Prostate gland (tissue), 2 donors: ENCODE results near the gene UBL5.

Source experiments
- POLR2A ChIP-seq: fragments of 450-650 bp; IDR thresholded peaks from one replicate; pipeline ENCODE4 v1.6.1; 2016; ENCODE audit warnings: antibody characterized with exemption, mild to moderate bottlenecking
- POLR2AphosphoS5 ChIP-seq: sonication (generic); formaldehyde crosslinking; IDR thresholded peaks from one replicate; pipeline ENCODE4 v1.6.1; 2017; ENCODE audit warnings: antibody characterized with exemption
- TF ChIP-seq, protein P1 (sequence below), 4 experiments: fragments of 200-600 bp in 2 of 4; fragments of 450-650 bp in 2 of 4; sonication (generic) in 2 of 4; IDR thresholded peaks; 1 replicate in 3 of 4; 2 replicates in 1 of 4; pipeline ENCODE4 v1.5.1; 2016 to 2019; ENCODE audit warnings: antibody characterized with exemption in 4 of 4, mild to moderate bottlenecking in 2 of 4, moderate library complexity in 2 of 4

GRCh38 chr19:9786342-9786741 lies 41.4 kb upstream of the UBL5 start:
- no peak for TF ChIP-seq POLR2A
- TF ChIP-seq, protein P1, sequence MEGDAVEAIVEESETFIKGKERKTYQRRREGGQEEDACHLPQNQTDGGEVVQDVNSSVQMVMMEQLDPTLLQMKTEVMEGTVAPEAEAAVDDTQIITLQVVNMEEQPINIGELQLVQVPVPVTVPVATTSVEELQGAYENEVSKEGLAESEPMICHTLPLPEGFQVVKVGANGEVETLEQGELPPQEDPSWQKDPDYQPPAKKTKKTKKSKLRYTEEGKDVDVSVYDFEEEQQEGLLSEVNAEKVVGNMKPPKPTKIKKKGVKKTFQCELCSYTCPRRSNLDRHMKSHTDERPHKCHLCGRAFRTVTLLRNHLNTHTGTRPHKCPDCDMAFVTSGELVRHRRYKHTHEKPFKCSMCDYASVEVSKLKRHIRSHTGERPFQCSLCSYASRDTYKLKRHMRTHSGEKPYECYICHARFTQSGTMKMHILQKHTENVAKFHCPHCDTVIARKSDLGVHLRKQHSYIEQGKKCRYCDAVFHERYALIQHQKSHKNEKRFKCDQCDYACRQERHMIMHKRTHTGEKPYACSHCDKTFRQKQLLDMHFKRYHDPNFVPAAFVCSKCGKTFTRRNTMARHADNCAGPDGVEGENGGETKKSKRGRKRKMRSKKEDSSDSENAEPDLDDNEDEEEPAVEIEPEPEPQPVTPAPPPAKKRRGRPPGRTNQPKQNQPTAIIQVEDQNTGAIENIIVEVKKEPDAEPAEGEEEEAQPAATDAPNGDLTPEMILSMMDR (IDR thresholded peaks at IDR 0.05): no peak
- TF ChIP-seq POLR2AphosphoS5: no peak
